Esophagus squamous epithelium (tissue), 5 donors: ENCODE measurements around the gene HRH4. TPM values are rescaled to one million over a fixed set of nuclear protein-coding genes. Genes with fewer than 3 reads are reported as not detected.

Source experiments
- DNase-seq: peaks from one replicate; lab custom pipeline; 2025; lab: John Stamatoyannopoulos, UW
- H3K27ac ChIP-seq, 4 donors: fragments of 200-600 bp; sonication (generic); one replicate each; pipeline ENCODE4 v1.5.1; 2016 to 2019; ENCODE audit warnings: mild to moderate bottlenecking in 1 of 4
- H3K27me3 ChIP-seq, 4 donors: fragments of 200-600 bp; sonication (generic); 1 replicate in 3 of 4; 2 replicates in 1 of 4; pipeline versions ENCODE4 v1.5.1 to v1.6.0; 2017 to 2021; ENCODE audit warnings: antibody characterized with exemption in 1 of 4
- H3K36me3 ChIP-seq, 3 donors: fragments of 200-600 bp; sonication (generic); one replicate each; pipeline ENCODE4 v1.5.1; 2016 to 2019
- H3K4me1 ChIP-seq, 3 donors: fragments of 200-600 bp; sonication (generic); one replicate each; pipeline ENCODE4 v1.5.1; 2017 to 2019
- H3K4me3 ChIP-seq, 4 donors: fragments of 200-600 bp; sonication (generic); 1 replicate in 3 of 4; 2 replicates in 1 of 4; pipeline ENCODE4 v1.5.1; 2016 to 2019; ENCODE audit warnings: mild to moderate bottlenecking in 2 of 4, moderate library complexity in 1 of 4
- H3K9me3 ChIP-seq, 3 donors: fragments of 200-600 bp; sonication (generic); one replicate each; pipeline ENCODE4 v1.5.1; 2016 to 2019
- CTCF ChIP-seq, 6 experiments: fragments of 450-650 bp in 4 of 6; fragments of 200-600 bp in 2 of 6; sonication (generic) in 2 of 6; IDR thresholded peaks; one replicate each; pipeline ENCODE4 v1.5.1; 2016 to 2019; ENCODE audit warnings: antibody characterized with exemption in 6 of 6, mild to moderate bottlenecking in 4 of 6, moderate library complexity in 4 of 6
- POLR2A ChIP-seq, 4 donors: fragments of 450-650 bp; IDR thresholded peaks; one replicate each; pipeline ENCODE4 v1.6.1; 2017; ENCODE audit warnings: antibody characterized with exemption in 4 of 4, mild to moderate bottlenecking in 4 of 4, moderate library complexity in 3 of 4
- WGBS, 2 donors: methylation state at CpG; one replicate each; pipeline ENCODE4 v1.1.5; 2018; 5-methylcytosine and 5-hydroxymethylcytosine counted together
- intact Hi-C: fragments of 100-400 bp; cut with DNase I; formaldehyde crosslinking; loops from one replicate; pipeline ENCODE4 v1.15.0; 2022
- total RNA-seq, 4 donors: library from RNA; depleted of rRNA; stranded (reverse); fragments of >200 nt; gene quantifications; one replicate each; pipeline ENCODE4 v1.1.0, GENCODE V29; 2016
- donor health status: DM: yes; HTN: yes; CAD: no.

The HRH4 gene
- total RNA-seq = under 1 TPM in 1 of 4 donors, not detected in 3; 0.38 TPM

- no peaks in the 10 kb centered on the region for H3K27me3 ChIP-seq
- no peaks in the 10 kb centered on the region for H3K4me1 ChIP-seq
- no peak for TF ChIP-seq POLR2A (IDR thresholded peaks at IDR 0.05)
- no peak for TF ChIP-seq CTCF (IDR thresholded peaks at IDR 0.05)
- no peaks in the 10 kb centered on the region for H3K36me3 ChIP-seq
- no peaks in the 10 kb centered on the region for H3K9me3 ChIP-seq
- DNase-seq = no peak
- intact Hi-C loops = no loop called here
- H3K4me3 ChIP-seq = no peak within 1 kb of the TSS
- WGBS, 2 donors = 42 to 61% methylated on average over 1 of the region's 1 CpG
- no peak within 1 kb of the TSS for H3K27ac ChIP-seq
These were observed at the start of gene HRH4 for GRCh38 chr18:24460388-24460787. HRH4 (plus strand) TSS chr18:24460637; CDS start chr18:24460729, 92 bp downstream.

GRCh38 chr18:24413148-24413547 is 47.3 kb upstream of the HRH4 start:
- H3K4me1 ChIP-seq = no peaks in the 10 kb centered on the region
- intact Hi-C loops = no loop called here
- no peak overlapping the region for H3K4me3 ChIP-seq
- peaks cover 0 to 28% (median 0%) of the 10 kb centered on the region in 4 donors for H3K27me3 ChIP-seq
- no peaks in the 10 kb centered on the region for H3K9me3 ChIP-seq
- no peak overlapping the region for H3K27ac ChIP-seq
- 50 to 93% methylated on average over 2 of the region's 2 CpGs for WGBS, 2 donors
- H3K36me3 ChIP-seq = no peaks in the 10 kb centered on the region
- no peak for TF ChIP-seq POLR2A (IDR thresholded peaks at IDR 0.05)
- no peak for TF ChIP-seq CTCF (IDR thresholded peaks at IDR 0.05)
- no peak for DNase-seq

GRCh38 chr18:24414349-24415003 is 46.0 kb upstream of the HRH4 start:
- H3K4me1 ChIP-seq = no peaks in the 10 kb centered on the region
- H3K36me3 ChIP-seq = no peaks in the 10 kb centered on the region
- TF ChIP-seq POLR2A (IDR thresholded peaks at IDR 0.05) (no peak), CTCF (IDR thresholded peaks at IDR 0.05) (no peak)
- H3K27ac ChIP-seq = no peak overlapping the region
- intact Hi-C loops = no loop called here
- H3K4me3 ChIP-seq = no peak overlapping the region
- WGBS, 2 donors = 69 to 79% methylated on average over 3 of the region's 3 CpGs
- H3K9me3 ChIP-seq = no peaks in the 10 kb centered on the region
- H3K27me3 ChIP-seq = peaks cover 0 to 28% (median 0%) of the 10 kb centered on the region in 4 donors
- no peak for DNase-seq

GRCh38 chr18:24417480-24417879 is 43.0 kb upstream of the HRH4 start:
- no peaks in the 10 kb centered on the region for H3K9me3 ChIP-seq

More at GRCh38 chr18:24417480-24417879, 43.0 kb upstream of the HRH4 start:
- H3K36me3 ChIP-seq = no peaks in the 10 kb centered on the region
- peaks cover 0 to 8% (median 0%) of the 10 kb centered on the region in 3 donors for H3K4me1 ChIP-seq
- intact Hi-C loops = no loop called here
- WGBS, 2 donors = 58 to 65% methylated on average over 3 of the region's 3 CpGs
- TF ChIP-seq POLR2A (IDR thresholded peaks at IDR 0.05) = no peak
- no peak for TF ChIP-seq CTCF (IDR thresholded peaks at IDR 0.05)
- H3K27me3 ChIP-seq = peaks cover 0 to 51% (median 0%) of the 10 kb centered on the region in 4 donors
- H3K27ac ChIP-seq = no peak overlapping the region
- DNase-seq = no peak
- H3K4me3 ChIP-seq = no peak overlapping the region
